Measurements from ENCODE around the gene CEMP1.
A peak's percentile ranks its signal among the peaks of the same experiment; 100 is the strongest.
"Not testable (repeated sequence)": the region's sequence is repeated elsewhere in the genome, so short reads cannot be mapped to it uniquely, and the experiment has no call there.

CEMP1 gene

GRCh38 chr16:2534335-2534734, 3.1 kb upstream of the CEMP1 start:
- not testable (repeated sequence) for DNase-seq

- no peak for DNase-seq
These were observed 2.7 kb upstream of the CEMP1 start for GRCh38 chr16:2533912-2534311.

- not testable (repeated sequence) for DNase-seq
These were observed 2.0 kb upstream of the CEMP1 start for GRCh38 chr16:2533142-2533755.

- DNase-seq, result peak; percentile 34
These were observed 1.4 kb upstream of the CEMP1 start for GRCh38 chr16:2532494-2533141.

- peak; percentile 82 for DNase-seq
These were observed 687 bp upstream of the CEMP1 start for GRCh38 chr16:2531696-2532493.

GRCh38 chr16:2530629-2531318, 434 bp downstream of the CEMP1 start:
- DNase-seq, result no peak

GRCh38 chr16:2529961-2530628, 1.1 kb downstream of the CEMP1 start:
- DNase-seq, result no peak

- DNase-seq, result no peak
These were observed 1.9 kb downstream of the CEMP1 start for GRCh38 chr16:2529061-2529931.

- no peak for DNase-seq
These were observed 2.8 kb downstream of the CEMP1 start for GRCh38 chr16:2528161-2529060.

- no peak for DNase-seq
These were observed 3.5 kb downstream of the CEMP1 start for GRCh38 chr16:2527784-2528100.

- no peak for DNase-seq
These were observed 4.0 kb downstream of the CEMP1 start for GRCh38 chr16:2527071-2527783.

GRCh38 chr16:2526135-2526534, 5.1 kb downstream of the CEMP1 start:
- DNase-seq, result no peak

- no peak for DNase-seq
These were observed 6.8 kb downstream of the CEMP1 start for GRCh38 chr16:2524339-2524938.

GRCh38 chr16:2523801-2524231, 7.4 kb downstream of the CEMP1 start:
- no peak for DNase-seq

- no peak for DNase-seq
These were observed 10.2 kb downstream of the CEMP1 start for GRCh38 chr16:2520784-2521531.

- DNase-seq, result peak; percentile 26
These were observed 11.0 kb downstream of the CEMP1 start, which contains the start of gene AMDHD2 for GRCh38 chr16:2520097-2520783. TSS of gene AMDHD2 (plus strand) at chr16:2520371. CDS start at chr16:2520459, 88 bp downstream.

- no peak for DNase-seq
These were observed 11.5 kb downstream of the CEMP1 start for GRCh38 chr16:2519711-2520080.
